GM18511 (cell line): ENCODE measurements around the gene LCMT1.

ENCODE experiments used
- ATAC-seq: cut with Tn5 transposase; IDR thresholded peaks from one replicate; pipeline ENCODE4 v1.9.1; 2021; ENCODE audit warnings: mild to moderate bottlenecking, moderate library complexity; ENCODE audit not compliant: unreplicated experiment

LCMT1 gene

GRCh38 chr16:25189305-25189704, 77.8 kb downstream of the LCMT1 start:
- no peak for ATAC-seq

GRCh38 chr16:25192096-25192495, 80.6 kb downstream of the LCMT1 start:
- ATAC-seq: no peak

GRCh38 chr16:25194273-25194878, 82.8 kb downstream of the LCMT1 start:
- ATAC-seq: no peak

GRCh38 chr16:25198021-25198420, 86.5 kb downstream of the LCMT1 start:
- no peak for ATAC-seq

GRCh38 chr16:25199457-25199856, 87.9 kb downstream of the LCMT1 start:
- no peak for ATAC-seq

- ATAC-seq: no peak
Observed at GRCh38 chr16:25210758-25211157, 99.2 kb downstream of the LCMT1 start.

GRCh38 chr16:25212636-25213035, 101.1 kb downstream of the LCMT1 start:
- no peak for ATAC-seq

- no peak for ATAC-seq
Observed at GRCh38 chr16:25213709-25214397, 102.3 kb downstream of the LCMT1 start.

GRCh38 chr16:25217112-25217511, 105.6 kb downstream of the LCMT1 start:
- ATAC-seq: no peak

- no peak for ATAC-seq
Observed at GRCh38 chr16:25217921-25218320, 106.4 kb downstream of the LCMT1 start.

GRCh38 chr16:25219070-25219737, 107.7 kb downstream of the LCMT1 start:
- no peak for ATAC-seq

GRCh38 chr16:25222959-25223358, 111.4 kb downstream of the LCMT1 start:
- no peak for ATAC-seq

GRCh38 chr16:25223964-25224363, 112.4 kb downstream of the LCMT1 start:
- ATAC-seq: no peak

- no peak for ATAC-seq
Observed at GRCh38 chr16:25224731-25225319, 113.3 kb downstream of the LCMT1 start.
